GM12878 (cell line): ENCODE results near the gene AMBRA1. TPM values are rescaled to one million over a fixed set of nuclear protein-coding genes. Genes with fewer than 3 reads are reported as not detected.

Experiments
- ATAC-seq: fragments of 200-7000 bp; cut with Tn5 transposase; 3 replicates; pipeline ENCODE4 v1.9.1; 2020; ENCODE audit warnings: mild to moderate bottlenecking, moderate library complexity
- BruUV-seq: library from RNA; stranded (reverse); fragments of 400-500 nt; replicated peaks from 2 replicates; lab custom pipeline; 2021; lab: Mats Ljungman, UMichigan
- CTCF ChIA-PET: fragments of 300-600 bp; sonication (Branson Sonifier 250); formaldehyde crosslinking; extraction: SDS; loops from one replicate; lab custom pipeline; 2021; ENCODE audit warnings: inconsistent platforms; lab: Yijun Ruan, JAX
- POLR2A ChIA-PET: fragments of 350-600 bp; formaldehyde crosslinking; extraction: SDS; loops from one replicate; lab custom pipeline; 2021; ENCODE audit warnings: inconsistent platforms; lab: Charles Lee
- RAD21 ChIA-PET: fragments of 300-600 bp; sonication (Branson Sonifier 250); formaldehyde crosslinking; loops from one replicate; lab custom pipeline; 2023; ENCODE audit warnings: antibody characterized with exemption; ENCODE audit not compliant: unreplicated experiment; lab: Charles Lee
- SMC1A ChIA-PET: fragments of 300-600 bp; sonication (Branson Sonifier 250); formaldehyde crosslinking; loops from one replicate; lab custom pipeline; 2023; ENCODE audit not compliant: unreplicated experiment, uncharacterized antibody; lab: Charles Lee
- DNase-seq: peaks from one replicate; pipeline ENCODE4 v3.0.0-alpha.2; 2011; ENCODE audit warnings: low read depth, low spot score
- FAIRE-seq: peaks from 3 replicates; lab custom pipeline; 2011; peaks lifted over from hg19 to GRCh38; lab: Jason Lieb, UNC
- H2AFZ ChIP-seq: 2 replicates; pipeline ENCODE4 v1.6.0; 2011; ENCODE audit warnings: low read depth, low read length, control low read depth; ENCODE audit not compliant: control insufficient read depth
- H3K27ac ChIP-seq: 2 replicates; pipeline ENCODE4 v1.5.1; 2011; ENCODE audit warnings: control low read depth; ENCODE audit not compliant: control insufficient read depth, insufficient read depth
- H3K27me3 ChIP-seq, 2 experiments: replicated peaks in 1 of 2; 2 replicates each; pipeline versions ENCODE4 v1.6.0 to v1.6.1; 2011; ENCODE audit warnings: low read length in 1 of 2; ENCODE audit not compliant: control insufficient read depth in 2 of 2, insufficient read depth in 2 of 2
- H3K36me3 ChIP-seq, 2 experiments: 2 replicates each; pipeline ENCODE4 v1.5.1; 2011; ENCODE audit warnings: low read length in 1 of 2; ENCODE audit not compliant: control insufficient read depth in 2 of 2, insufficient read depth in 2 of 2
- H3K4me1 ChIP-seq: 2 replicates; pipeline ENCODE4 v1.6.1; 2011; ENCODE audit warnings: mild to moderate bottlenecking, low read length, moderate library complexity, mixed read lengths; ENCODE audit not compliant: control insufficient read depth, insufficient read depth
- H3K4me2 ChIP-seq: 2 replicates; pipeline ENCODE4 v1.6.0; 2011; ENCODE audit warnings: control low read depth; ENCODE audit not compliant: control insufficient read depth, insufficient read depth
- H3K4me3 ChIP-seq: fragments of 200-600 bp; sonication (generic); 2 replicates; pipeline ENCODE4 v1.5.1; 2016
- H3K79me2 ChIP-seq: 2 replicates; pipeline ENCODE4 v1.6.0; 2011; ENCODE audit warnings: low read length; ENCODE audit not compliant: control insufficient read depth, insufficient read depth
- H3K9ac ChIP-seq: 2 replicates; pipeline ENCODE4 v1.8.0; 2011; ENCODE audit warnings: low read length, control low read depth, mixed read lengths; ENCODE audit not compliant: control insufficient read depth, insufficient read depth
- H3K9me3 ChIP-seq: replicated peaks from 3 replicates; pipeline ENCODE4 v1.5.1; 2011; ENCODE audit warnings: mild to moderate bottlenecking, low read length; ENCODE audit not compliant: control insufficient read depth, insufficient read depth
- H4K20me1 ChIP-seq: 2 replicates; pipeline ENCODE4 v1.6.0; 2011; ENCODE audit not compliant: control insufficient read depth, insufficient read depth
- BACH1 ChIP-seq: fragments of 450-650 bp; IDR thresholded peaks from 2 replicates; pipeline ENCODE4 v1.6.1; 2017; ENCODE audit warnings: mild to moderate bottlenecking, borderline replicate concordance
- IKZF1 ChIP-seq: fragments of 450-650 bp; conservative IDR thresholded peaks from 2 replicates; pipeline ENCODE4 v1.6.1; 2017; ENCODE audit warnings: antibody characterized with exemption, mild to moderate bottlenecking
- IRF3 ChIP-seq: fragments of 450-650 bp; IDR thresholded peaks from 2 replicates; pipeline ENCODE4 v1.6.1; 2014; ENCODE audit warnings: mild to moderate bottlenecking
- MEF2A ChIP-seq: IDR thresholded peaks from 2 replicates; pipeline ENCODE4 v1.6.1; 2011; ENCODE audit warnings: low read depth, mild to moderate bottlenecking, low read length, moderate library complexity; ENCODE audit not compliant: insufficient read depth
- NFIC ChIP-seq: IDR thresholded peaks from 2 replicates; pipeline ENCODE4 v1.6.1; 2012; ENCODE audit warnings: low read depth, mild to moderate bottlenecking, inconsistent platforms, low read length, moderate library complexity
- PBX3 ChIP-seq: IDR thresholded peaks from 2 replicates; pipeline ENCODE4 v1.6.1; 2011; ENCODE audit warnings: mild to moderate bottlenecking, low read depth, low read length, moderate library complexity; ENCODE audit not compliant: insufficient replicate concordance
- PKNOX1 ChIP-seq: fragments of 450-650 bp; IDR thresholded peaks from 2 replicates; pipeline ENCODE4 v1.6.1; 2016; ENCODE audit warnings: mild to moderate bottlenecking
- WGBS: methylation state at CpG from one replicate; pipeline ENCODE4 v1.1.6; 2016; ENCODE audit warnings: low lambda C conversion rate; ENCODE audit not compliant: insufficient replicate concordance, insufficient coverage; ENCODE audit errors: missing lambda C conversion rate; 5-methylcytosine and 5-hydroxymethylcytosine counted together
- in situ Hi-C: fragments of 300-500 bp; cut with MboI; formaldehyde crosslinking; loops from 9 replicates; pipeline ENCODE4 v1.14.3; 2018; ENCODE audit warnings: mixed read lengths
- intact Hi-C: fragments of 100-400 bp; cut with micrococcal nuclease; formaldehyde crosslinking; loops from one replicate; pipeline ENCODE4 v1.14.2; 2022; ENCODE audit not compliant: unreplicated experiment
- polyA plus RNA-seq, 11 experiments: library from polyadenylated mRNA; depleted of rRNA in 4 of 11; unstranded in 6 of 11; stranded (reverse) in 5 of 11; fragments of >200 nt; fragmentation: Nextera tagmentation in 4 of 11; fragmentation: Illumina TruSeq in 1 of 11; extraction: Ambion mirVana in 4 of 11; extraction: Trizol in 1 of 11; gene quantifications; 1 replicate in 1 of 11; 2 replicates in 10 of 11; pipeline versions ENCODE4 v1.2.1 to v1.2.3, GENCODE V29; 2011 to 2016; ENCODE audit warnings: inconsistent platforms in 2 of 11, missing spikeins in 2 of 11, low read depth in 1 of 11
- total RNA-seq, 4 experiments: library from RNA; depleted of rRNA in 3 of 4; stranded (reverse); fragments of >200 nt in 3 of 4; fragmentation: Illumina TruSeq in 1 of 4; extraction: Trizol in 1 of 4; gene quantifications; 2 replicates each; pipeline versions ENCODE4 v1.2.1 to v1.2.3, GENCODE V29; 2013 to 2021

AMBRA1 gene
- total and polyA plus RNA-seq, 10 of the 15 experiments (the other 5 are each of a cell fraction or from before 2014, with no cell fraction given): 0.57 to 34.3 (median 13.7) TPM

- WGBS: 85% methylated on average over 1 of the region's 1 CpG
- Histone ChIP-seq H3K27ac (0 out of 2 replicates have a peak overlapping the region, but pooled peaks have one; percentile 17), H3K27me3 (no peaks in the 10 kb centered on the region), H3K4me1 (peaks cover 23% of the 10 kb centered on the region), H3K36me3 (no peaks in the 10 kb centered on the region), H3K9ac (no peak overlapping the region), H4K20me1 (no peaks in the 10 kb centered on the region), H3K4me2 (0 out of 2 replicates have a peak overlapping the region, but pooled peaks have one; percentile 1), H3K4me3 (no peak overlapping the region), H3K79me2 (peaks cover 45% of the 10 kb centered on the region), H2AFZ (no peak overlapping the region), H3K9me3 (no peaks in the 10 kb centered on the region)
- ChIA-PET CTCF (interaction anchor here (0.9 to 4.3 kb wide), 8 partner anchors 11 to 165 kb away, joined by 3 to 16 read pairs (median 4); partner anchors contain the start of genes ATG13 and HARBI1), RAD21 (interaction anchor here (1.4 to 3.9 kb wide), 2 partner anchors 64 to 65 kb away, joined by 9 to 18 read pairs; partner anchors contain the start of genes ATG13 and HARBI1), SMC1A (interaction anchor here (1.0 to 3.3 kb wide), 11 partner anchors 9 to 76 kb away, joined by 3 to 13 read pairs (median 6); no protein-coding TSS in a partner anchor), POLR2A (interaction anchor here (1.2 to 1.5 kb wide), 2 partner anchors 41 to 58 kb away, joined by 3 to 6 read pairs; partner anchors contain the start of gene AMBRA1)
- TF ChIP-seq NFIC: 0 out of 2 replicates have a peak, but pooled peaks have one; percentile 22
- TF ChIP-seq PKNOX1: peak; percentile 72; the same call in 1 of the 2 replicates
- no peak for TF ChIP-seq BACH1
- TF ChIP-seq IRF3: no peak
- peak; percentile 8; the same call in 1 of the 2 replicates for TF ChIP-seq IKZF1
- TF ChIP-seq PBX3: peak; percentile 15
- 0 out of 2 replicates have a peak, but pooled peaks have one; percentile 8 for TF ChIP-seq MEF2A
- in situ Hi-C loops (no loop called here), intact Hi-C loops (loop anchor here (2.0 kb wide), 2 partner anchors 39 to 63 kb away; partner anchors contain the start of genes ATG13 and HARBI1)
- no peak for DNase-seq
- BruUV-seq: no TSS peak
- FAIRE-seq: no peak
- peak; percentile 17 for ATAC-seq
Observed at GRCh38 chr11:46553814-46554212, 40.0 kb downstream of the AMBRA1 start.
